GM23248 (cell line): Measurements from ENCODE around the gene HIP1.

Experiments used
- EZH2 ChIP-seq: fragments of 200-600 bp; sonication (generic); IDR thresholded peaks from 2 replicates; pipeline ENCODE4 v1.6.1; 2018; ENCODE audit warnings: antibody characterized with exemption, mild to moderate bottlenecking; ENCODE audit not compliant: insufficient read depth, poor library complexity, severe bottlenecking
- EZH2phosphoT487 ChIP-seq: fragments of 200-600 bp; sonication (generic); IDR thresholded peaks from 2 replicates; pipeline ENCODE4 v1.6.1; 2018; ENCODE audit warnings: antibody characterized with exemption, moderate library complexity, mild to moderate bottlenecking, low read depth; ENCODE audit not compliant: insufficient read depth

- TF ChIP-seq EZH2phosphoT487, result no peak
- TF ChIP-seq EZH2, result no peak
These were observed 80.4 kb downstream of the HIP1 start for GRCh38 chr7:75658369-75658768.
